Measurements from ENCODE around the gene RASSF8.

RASSF8 gene

GRCh38 chr12:26122681-26123481, 164.4 kb downstream of the RASSF8 start:
- H3K9ac ChIP-seq = peak overlapping the region in 9 of 11 experiments; percentile 40 to 76 (median 52); a peak in 16 of 22 replicates
- peak overlapping the region; percentile 52 to 72 (median 62) for H3K4me3 ChIP-seq
- peak overlapping the region; percentile 84 to 98 (median 95) for H3K4me2 ChIP-seq
- H3K27ac ChIP-seq = peak overlapping the region in 4 of 11 experiments; percentile 34 to 63 (median 46); a peak in 6 of 22 replicates
- peaks cover 0 to 63% (median 25%) of the 10 kb centered on the region in 11 experiments; a peak in 16 of 22 replicates for H4K20me1 ChIP-seq
- no peak for TF ChIP-seq Cebpa-rat (IDR thresholded peaks at IDR 0.05)
- no peaks in the 10 kb centered on the region for H3K36me3 ChIP-seq
- H3K4me1 ChIP-seq = peaks cover 29 to 41% (median 31%) of the 10 kb centered on the region in 10 experiments
- peaks cover 63 to 100% (median 94%) of the 10 kb centered on the region in 11 experiments for H3K27me3 ChIP-seq
- no peaks in the 10 kb centered on the region for H3K9me3 ChIP-seq (replicated peaks in 1 of 11)

GRCh38 chr12:26123482-26123980, 165.0 kb downstream of the RASSF8 start:
- Histone ChIP-seq H3K36me3 (no peaks in the 10 kb centered on the region), H3K4me2 (peak overlapping the region in 6 of 11 experiments; percentile 91 to 98 (median 96); a peak in 8 of 22 replicates)

GRCh38 chr12:26124446-26125399, 166.2 kb downstream of the RASSF8 start, which contains the start of gene BHLHE41:
BHLHE41 (minus strand) TSS chr12:26125037; CDS start chr12:26124779, 258 bp downstream.
- H3K27ac ChIP-seq = peak within 1 kb of the TSS in 3 of 11 experiments; percentile 31 to 69 (median 63); a peak in 5 of 22 replicates
- no peaks in the 10 kb centered on the region for H3K9me3 ChIP-seq (replicated peaks in 1 of 11)
- H4K20me1 ChIP-seq = peaks cover 0 to 63% (median 25%) of the 10 kb centered on the region in 11 experiments; a peak in 16 of 22 replicates
- no peaks in the 10 kb centered on the region for H3K36me3 ChIP-seq
- peak within 1 kb of the TSS; percentile 56 to 69 (median 64) for H3K4me3 ChIP-seq
- peak within 1 kb of the TSS in 9 of 11 experiments; percentile 41 to 76 (median 53); a peak in 13 of 22 replicates for H3K9ac ChIP-seq
- TF ChIP-seq Cebpa-rat (IDR thresholded peaks at IDR 0.05) = no peak
- peak within 1 kb of the TSS; percentile 87 to 99 (median 97) for H3K4me2 ChIP-seq
- H3K27me3 ChIP-seq = peaks cover 80 to 100% (median 100%) of the 10 kb centered on the region in 11 experiments
- H3K4me1 ChIP-seq = peaks cover 26 to 37% (median 30%) of the 10 kb centered on the region in 10 experiments

More at GRCh38 chr12:26123482-26123980, 165.0 kb downstream of the RASSF8 start:
- Histone ChIP-seq H3K4me3 (peak overlapping the region in 4 of 10 experiments; percentile 60 to 69 (median 64); a peak in 7 of 20 replicates), H3K4me1 (peaks cover 29 to 37% (median 31%) of the 10 kb centered on the region in 10 experiments), H3K9ac (peak overlapping the region in 2 of 11 experiments; percentile 40 to 76; a peak in 3 of 22 replicates), H4K20me1 (peaks cover 0 to 63% (median 25%) of the 10 kb centered on the region in 11 experiments; a peak in 16 of 22 replicates), H3K27me3 (peaks cover 70 to 100% (median 94%) of the 10 kb centered on the region in 11 experiments), H3K9me3 (replicated peaks in 1 of 11) (no peaks in the 10 kb centered on the region), H3K27ac (no peak overlapping the region; a peak in 1 of 22 replicates)
- TF ChIP-seq Cebpa-rat (IDR thresholded peaks at IDR 0.05) = no peak

GRCh38 chr12:26125400-26126339, 167.2 kb downstream of the RASSF8 start:
- Histone ChIP-seq H3K4me1 (peaks cover 29 to 43% (median 33%) of the 10 kb centered on the region in 10 experiments), H3K9me3 (replicated peaks in 1 of 11) (no peaks in the 10 kb centered on the region), H3K4me2 (peak overlapping the region; percentile 87 to 99 (median 97)), H4K20me1 (peaks cover 0 to 60% (median 25%) of the 10 kb centered on the region in 11 experiments; a peak in 16 of 22 replicates), H3K4me3 (peak overlapping the region; percentile 56 to 69 (median 64)), H3K9ac (peak overlapping the region in 10 of 11 experiments; percentile 1 to 75 (median 52); a peak in 16 of 22 replicates), H3K36me3 (no peaks in the 10 kb centered on the region), H3K27me3 (peaks cover 74 to 100% (median 98%) of the 10 kb centered on the region in 11 experiments), H3K27ac (peak overlapping the region in 3 of 11 experiments; percentile 31 to 69 (median 63); a peak in 5 of 22 replicates)
- peak in 10 of 11 experiments; percentile 25 to 81 (median 60); a peak in 12 of 22 replicates for TF ChIP-seq Cebpa-rat (IDR thresholded peaks at IDR 0.05)

- Histone ChIP-seq H3K9ac (peak overlapping the region in 10 of 11 experiments; percentile 1 to 75 (median 52); a peak in 16 of 22 replicates), H3K27me3 (peaks cover 64 to 99% (median 91%) of the 10 kb centered on the region in 11 experiments), H3K9me3 (replicated peaks in 1 of 11) (no peaks in the 10 kb centered on the region), H3K4me2 (peak overlapping the region; percentile 87 to 99 (median 97)), H3K27ac (peak overlapping the region in 3 of 11 experiments; percentile 31 to 69 (median 63); a peak in 5 of 22 replicates), H4K20me1 (peaks cover 0 to 53% (median 25%) of the 10 kb centered on the region in 11 experiments; a peak in 16 of 22 replicates), H3K4me3 (peak overlapping the region; percentile 56 to 69 (median 64)), H3K36me3 (no peaks in the 10 kb centered on the region), H3K4me1 (peaks cover 29 to 49% (median 34%) of the 10 kb centered on the region in 10 experiments)
- TF ChIP-seq Cebpa-rat (IDR thresholded peaks at IDR 0.05) = no peak
Measured at GRCh38 chr12:26126340-26127284, 168.1 kb downstream of the RASSF8 start.

GRCh38 chr12:26127404-26127803, 168.9 kb downstream of the RASSF8 start:
- Histone ChIP-seq H4K20me1 (peaks cover 0 to 45% (median 25%) of the 10 kb centered on the region in 11 experiments; a peak in 16 of 22 replicates), H3K4me2 (peak overlapping the region in 3 of 11 experiments; percentile 91 to 99 (median 98); a peak in 4 of 22 replicates), H3K27ac (no peak overlapping the region), H3K9ac (no peak overlapping the region), H3K4me3 (no peak overlapping the region; a peak in 1 of 20 replicates), H3K36me3 (no peaks in the 10 kb centered on the region), H3K27me3 (peaks cover 56 to 95% (median 83%) of the 10 kb centered on the region in 11 experiments), H3K9me3 (replicated peaks in 1 of 11) (no peaks in the 10 kb centered on the region), H3K4me1 (peaks cover 21 to 44% (median 27%) of the 10 kb centered on the region in 10 experiments)
- TF ChIP-seq Cebpa-rat (IDR thresholded peaks at IDR 0.05) = no peak
